ENCODE measurements around the gene UPK3BL2.
"Not testable (repeated sequence)": the region's sequence is repeated elsewhere in the genome, so short reads cannot be mapped to it uniquely, and the experiment has no call there.

UPK3BL2 gene, protein sequence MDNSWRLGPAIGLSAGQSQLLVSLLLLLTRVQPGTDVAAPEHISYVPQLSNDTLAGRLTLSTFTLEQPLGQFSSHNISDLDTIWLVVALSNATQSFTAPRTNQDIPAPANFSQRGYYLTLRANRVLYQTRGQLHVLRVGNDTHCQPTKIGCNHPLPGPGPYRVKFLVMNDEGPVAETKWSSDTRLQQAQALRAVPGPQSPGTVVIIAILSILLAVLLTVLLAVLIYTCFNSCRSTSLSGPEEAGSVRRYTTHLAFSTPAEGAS

DNA sequence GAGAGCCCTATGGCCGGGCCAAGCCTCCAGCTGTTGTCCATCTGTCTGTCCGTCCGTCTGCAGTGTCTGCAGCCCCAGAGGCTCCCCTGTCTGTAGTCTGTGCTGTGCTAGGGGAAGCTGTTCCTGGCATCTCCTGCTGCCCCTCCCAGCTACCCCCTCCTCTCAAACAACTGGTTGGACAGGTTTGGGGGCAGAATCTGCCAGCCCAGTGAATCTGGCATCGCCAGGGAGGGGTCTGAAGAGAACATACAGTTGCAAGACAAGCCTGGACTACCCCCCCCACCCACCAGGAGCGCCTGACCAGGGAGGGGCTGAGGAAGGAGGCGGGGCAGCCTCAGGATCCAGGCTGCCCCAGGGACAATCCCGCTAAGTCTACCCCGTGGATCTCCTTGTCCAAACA is at the start of gene UPK3BL2:
UPK3BL2 (minus strand) TSS at position 101 of the 400 bp plus-strand sequence; CDS start at position 41, 60 bp downstream.
- not testable (repeated sequence) for DNase-seq

GRCh38 chr7:102592477-102593019 is 49.1 kb upstream of the UPK3BL2 start:
- DNase-seq = not testable (repeated sequence)

DNA sequence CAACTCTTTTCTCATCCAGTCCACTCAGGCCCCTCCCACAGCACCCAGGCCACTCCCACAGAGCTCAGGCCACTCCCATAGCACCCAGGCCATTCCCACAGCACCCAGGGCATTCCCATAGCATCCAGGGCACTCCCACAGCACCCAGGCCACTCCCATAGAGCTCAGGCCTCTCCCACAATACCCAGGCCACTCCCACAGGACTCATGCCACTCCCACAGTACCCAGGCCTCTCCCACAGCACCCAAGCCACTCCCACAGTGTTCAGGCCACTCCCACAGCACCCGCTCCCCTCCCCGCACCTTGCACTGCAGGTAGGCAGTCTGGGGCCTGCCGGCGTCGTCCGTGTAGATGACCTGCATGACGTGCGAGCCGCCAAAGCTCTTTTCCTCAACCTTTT is 46.4 kb upstream of the UPK3BL2 start:
- DNase-seq = not testable (repeated sequence)

DNA sequence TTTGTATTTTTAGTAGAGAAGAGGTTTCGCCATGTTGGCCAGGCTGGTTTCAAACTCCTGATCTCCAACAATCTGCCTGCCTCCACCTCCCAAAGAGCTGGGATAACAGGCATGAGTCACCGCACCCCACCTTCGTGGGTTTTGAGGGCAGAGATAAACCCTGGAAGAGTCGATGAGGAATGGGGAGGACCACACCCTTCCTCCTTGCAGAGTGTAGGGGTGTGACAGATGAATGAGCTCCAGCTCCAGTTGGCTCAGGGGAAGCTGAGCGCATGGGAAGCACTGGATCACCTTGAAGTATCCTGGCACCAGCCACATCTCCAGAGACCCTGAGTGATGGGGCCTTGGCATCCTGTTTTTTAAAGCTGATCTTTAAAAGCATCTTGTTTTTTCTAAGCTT is 40.0 kb upstream of the UPK3BL2 start:
- DNase-seq = not testable (repeated sequence)

DNA sequence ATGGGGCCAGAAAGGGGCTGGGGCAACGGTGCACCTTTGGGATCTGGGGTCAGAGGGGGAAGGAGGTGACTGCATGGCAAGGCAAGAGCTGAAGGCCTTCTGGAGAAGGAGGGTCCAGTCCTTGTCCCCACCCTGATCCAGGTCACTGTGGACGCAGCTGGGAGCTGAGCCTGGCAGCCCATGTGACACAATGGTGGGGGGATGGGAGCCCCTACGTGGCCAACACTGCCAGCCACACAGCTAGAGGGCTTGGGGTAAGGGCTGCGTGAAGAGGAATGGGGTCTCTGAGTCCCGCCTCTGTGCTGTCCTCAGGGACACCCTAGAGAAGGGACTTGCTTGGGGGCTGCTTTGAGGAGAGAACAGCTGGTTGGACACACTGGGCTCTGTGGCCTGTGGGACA is 38.2 kb upstream of the UPK3BL2 start:
- DNase-seq = not testable (repeated sequence)

DNA sequence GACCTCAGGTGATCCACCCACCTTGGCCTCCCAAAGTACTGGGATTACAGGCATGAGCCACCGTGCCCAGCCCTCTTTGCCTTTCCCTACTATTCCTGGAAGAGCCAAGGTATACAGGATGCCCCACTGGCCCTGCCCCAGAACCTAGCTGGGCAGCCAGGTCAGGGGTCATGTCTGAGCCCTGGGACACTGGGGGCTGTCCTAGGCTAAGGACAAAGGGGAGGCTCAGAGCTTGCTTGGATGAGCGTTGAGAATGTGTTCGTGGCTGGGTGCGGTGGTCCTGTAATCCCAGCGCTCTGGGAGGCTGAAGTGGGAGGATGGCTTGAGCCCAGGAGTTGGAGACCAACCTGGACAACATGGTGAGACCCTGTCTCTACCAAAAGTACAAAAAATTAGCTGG is 35.0 kb upstream of the UPK3BL2 start:
- not testable (repeated sequence) for DNase-seq

GRCh38 chr7:102577315-102578240 is 34.1 kb upstream of the UPK3BL2 start:
- not testable (repeated sequence) for DNase-seq

GRCh38 chr7:102576363-102576762 is 32.9 kb upstream of the UPK3BL2 start:
- DNase-seq = not testable (repeated sequence)

GRCh38 chr7:102574607-102575006 is 31.1 kb upstream of the UPK3BL2 start:
- DNase-seq = not testable (repeated sequence)

DNA sequence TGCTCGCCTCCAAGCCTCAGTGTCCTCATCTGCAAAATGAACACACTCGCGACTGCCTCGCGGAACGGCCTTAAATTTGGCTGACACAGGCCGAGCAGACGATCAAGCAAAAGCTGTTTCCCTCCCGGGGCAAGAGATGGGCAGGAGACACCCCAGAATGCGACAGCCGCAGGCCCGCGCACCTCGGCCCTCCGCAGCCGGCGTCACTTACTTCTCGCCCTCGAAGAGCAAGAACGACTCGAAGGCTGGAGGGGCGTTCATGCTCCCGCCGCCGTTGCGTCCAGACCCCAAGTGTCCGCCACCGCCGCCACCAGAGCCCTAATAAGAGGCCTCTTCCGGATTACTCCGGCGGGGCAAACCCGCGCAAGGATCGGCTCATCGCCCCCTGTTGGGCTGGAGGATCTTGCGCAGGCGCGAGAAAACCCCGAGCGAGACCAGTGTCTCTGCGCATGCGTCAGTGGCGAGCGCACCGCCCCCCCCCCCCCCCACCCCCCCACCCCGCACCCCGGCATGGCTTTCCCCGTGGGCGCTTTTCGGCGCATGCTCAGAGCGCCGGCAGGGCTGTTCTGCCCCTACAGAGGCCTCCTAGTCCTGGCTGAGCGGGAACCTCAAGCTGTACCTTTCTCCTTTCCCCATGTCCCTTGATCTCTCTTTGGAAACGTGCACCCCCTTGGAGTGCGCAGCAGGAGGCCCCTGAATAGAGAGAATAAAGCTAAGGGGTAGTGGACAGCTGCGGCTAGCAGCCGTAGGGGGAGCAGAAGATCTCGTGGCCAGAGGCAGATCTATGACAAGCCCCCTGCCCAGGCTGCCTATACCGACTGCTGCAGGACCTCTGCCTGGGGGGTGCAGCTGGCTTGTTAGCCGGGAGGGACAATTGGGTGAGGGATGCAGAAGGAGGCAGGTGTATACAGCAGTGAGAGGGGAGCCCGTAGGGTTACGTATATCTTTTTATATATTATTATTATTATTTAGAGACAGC is 29.1 kb upstream of the UPK3BL2 start, which contains the start of gene POLR2J3:
POLR2J3 (minus strand) TSS at position 323 of the 979 bp plus-strand sequence; CDS start at position 261, 62 bp downstream.
- DNase-seq = peak; percentile 71

- DNase-seq = not testable (repeated sequence)
Observed at GRCh38 chr7:102568620-102569019, 25.1 kb upstream of the UPK3BL2 start.

GRCh38 chr7:102550808-102551422 is 7.4 kb upstream of the UPK3BL2 start, which contains the start of gene SPDYE2:
TSS of gene SPDYE2 (plus strand) at chr7:102551226. CDS start at chr7:102553256, 2,030 bp downstream.
- not testable (repeated sequence) for DNase-seq

DNA sequence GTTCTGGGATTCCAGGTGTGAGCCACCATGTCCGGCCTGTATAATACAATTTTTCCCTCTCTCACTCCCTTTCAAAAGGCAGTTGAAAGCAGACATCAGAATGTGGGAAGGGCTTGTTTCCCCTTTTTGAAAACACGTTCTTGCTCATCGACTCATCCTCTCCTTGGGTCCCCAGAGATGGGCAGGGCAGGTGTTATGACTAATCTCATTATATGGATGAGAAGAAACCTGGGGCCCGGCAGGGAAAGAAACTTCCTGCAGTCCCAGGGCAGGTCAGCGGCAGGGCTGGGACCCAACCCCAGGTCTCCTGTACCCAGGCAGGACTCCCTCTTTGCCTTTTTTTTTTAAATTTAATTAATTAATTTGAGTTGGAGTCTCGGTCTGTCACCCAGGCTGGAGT is 2.9 kb upstream of the UPK3BL2 start:
- not testable (repeated sequence) for DNase-seq

DNA sequence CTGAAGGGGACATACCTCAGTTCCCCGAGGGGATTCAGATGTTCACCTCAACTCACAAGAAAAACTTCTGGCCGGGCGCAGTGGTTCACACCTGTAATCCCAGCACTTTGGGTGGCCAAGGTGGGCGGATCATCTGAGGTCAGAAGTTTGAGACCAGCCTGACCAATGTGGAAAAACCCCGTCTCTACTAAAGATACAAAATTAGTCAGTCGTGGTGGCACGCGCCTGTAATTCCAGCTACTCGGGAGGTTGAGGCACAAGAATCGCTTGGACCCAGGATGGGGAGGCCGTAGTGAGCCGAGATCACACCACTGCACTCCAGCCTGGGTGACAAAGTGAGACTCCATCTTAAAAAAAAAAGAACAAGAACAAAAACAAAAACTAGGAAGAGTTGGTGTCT is 1.8 kb upstream of the UPK3BL2 start:
- DNase-seq = not testable (repeated sequence)

- not testable (repeated sequence) for DNase-seq
Observed at GRCh38 chr7:102544372-102544771, 876 bp upstream of the UPK3BL2 start.

- not testable (repeated sequence) for DNase-seq
Observed at GRCh38 chr7:102542771-102543170, 725 bp downstream of the UPK3BL2 start.

DNA sequence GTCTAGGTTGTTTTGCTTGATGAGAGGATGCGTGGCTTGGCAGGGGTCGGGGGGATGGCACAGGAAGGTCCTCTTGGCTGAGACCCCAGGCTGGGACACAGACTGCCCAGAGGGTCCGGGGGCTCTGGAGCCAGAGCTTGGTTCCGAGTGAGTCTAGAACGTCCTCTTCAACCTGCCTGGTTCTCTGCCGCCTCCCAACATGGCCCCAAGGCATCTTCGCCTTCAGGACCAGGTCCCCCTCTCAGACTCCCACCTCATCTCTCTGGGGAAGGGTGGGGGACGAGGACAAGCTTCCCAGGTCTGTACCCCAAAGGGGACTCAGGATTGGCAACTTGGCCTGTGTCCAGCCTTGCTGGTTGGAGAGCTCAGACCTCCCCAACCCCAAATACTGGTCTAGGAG is 1.4 kb downstream of the UPK3BL2 start:
- not testable (repeated sequence) for DNase-seq

DNA sequence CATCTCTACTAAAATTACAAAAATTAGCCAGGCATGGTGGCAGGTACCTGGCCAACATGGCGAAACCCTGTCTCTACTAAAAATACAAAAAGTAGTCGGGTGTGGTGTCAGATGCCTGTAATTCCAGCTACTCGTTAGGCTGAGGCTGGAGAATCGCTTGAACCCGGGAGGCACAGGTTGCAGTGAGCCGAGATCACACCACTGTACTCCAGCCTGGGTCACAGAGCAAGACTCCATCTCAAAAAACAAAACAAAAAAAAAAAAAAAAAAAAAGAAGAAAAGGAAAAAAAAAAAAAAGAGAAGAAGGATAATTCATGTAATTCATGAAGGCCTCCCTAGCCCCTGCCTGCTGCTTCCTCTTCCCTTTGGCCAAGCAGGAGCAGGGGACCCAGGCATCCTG is 2.9 kb downstream of the UPK3BL2 start:
- DNase-seq = not testable (repeated sequence)

DNA sequence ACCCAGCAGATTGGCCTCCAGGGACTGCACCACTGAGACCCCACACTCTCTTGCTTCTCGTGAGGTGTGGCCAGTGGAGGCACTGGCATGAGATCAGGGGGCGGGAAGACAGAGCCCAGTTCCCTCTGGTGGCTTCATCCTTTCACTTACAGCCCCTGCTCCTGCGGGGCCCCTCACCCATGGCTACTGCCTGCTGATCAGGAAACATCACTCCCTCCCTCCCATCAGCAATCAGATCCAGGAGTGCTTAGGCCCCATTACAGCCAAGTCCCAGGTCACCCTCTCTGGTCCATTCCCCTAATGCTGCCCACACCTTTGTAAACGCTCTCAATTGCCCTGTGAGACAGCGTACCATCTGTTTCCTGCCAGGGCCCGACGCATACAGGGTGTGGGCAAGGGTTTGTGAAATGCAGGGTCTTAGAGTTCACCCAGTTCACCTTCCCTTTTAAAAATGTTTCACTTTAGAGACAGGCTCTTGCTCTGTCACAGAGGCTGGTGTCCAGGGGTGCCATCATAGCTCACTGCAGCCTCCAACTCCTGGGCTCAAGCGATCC is 8.4 kb downstream of the UPK3BL2 start:
- not testable (repeated sequence) for DNase-seq

DNA sequence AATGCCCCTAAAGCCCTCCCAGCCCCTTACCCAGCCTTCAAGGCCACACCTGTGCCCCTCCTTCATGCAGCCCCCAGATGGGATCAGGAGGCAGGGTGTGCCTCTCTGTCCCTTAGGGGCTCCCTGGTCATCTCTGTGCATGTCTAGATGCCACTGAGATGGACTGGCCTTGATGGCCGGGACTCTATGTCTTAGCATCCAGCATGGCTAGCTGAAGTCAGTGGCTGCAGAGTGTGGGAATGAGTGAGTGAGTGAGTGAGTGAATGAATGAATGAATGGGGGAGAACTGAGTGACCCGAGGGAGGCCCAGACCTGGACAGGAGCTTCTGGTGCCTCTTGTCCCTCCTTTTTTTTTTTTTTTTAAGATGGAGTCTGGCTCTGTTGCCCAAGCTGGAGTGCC is 11.4 kb downstream of the UPK3BL2 start:
- not testable (repeated sequence) for DNase-seq

DNA sequence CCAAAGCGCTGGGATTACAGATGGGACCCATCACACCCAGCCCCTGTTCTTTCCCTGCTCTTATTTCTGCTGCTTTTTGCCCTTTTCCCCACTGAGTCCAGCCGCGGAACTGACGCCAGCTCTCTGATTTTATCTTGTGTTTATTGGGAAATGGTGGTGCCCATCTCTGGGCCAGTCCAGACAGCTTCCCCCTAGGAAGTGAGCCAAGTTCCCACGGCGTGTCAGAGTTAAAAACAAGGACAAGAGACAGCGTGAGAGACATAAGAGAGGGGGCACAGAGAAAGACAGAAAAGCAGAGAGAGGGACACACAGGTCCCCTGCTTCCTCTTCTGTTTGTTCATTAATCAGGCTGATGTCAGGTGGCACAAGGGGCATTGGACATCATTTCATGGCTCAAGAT is 11.9 kb downstream of the UPK3BL2 start:
- DNase-seq = not testable (repeated sequence)

All from NCI-H226 (cell line).